ENCODE results near the gene FBXO10. TPM values are rescaled to one million over a fixed set of nuclear protein-coding genes. Genes with fewer than 3 reads are reported as not detected.

FBXO10 gene
- total and polyA plus RNA-seq, 2 of the 8 experiments (the other 6 are each of a cell fraction or from before 2014, with no cell fraction given): 13.1 to 13.9 TPM

- H2AFZ ChIP-seq (ENCODE audit: low read length): no peak overlapping the region
- H3K14ac ChIP-seq (ENCODE audit: insufficient read length): no peak overlapping the region
- ChIA-PET POLR2A (ENCODE audit: partially characterized antibody) (interaction anchor here (0.9 kb wide), 1 partner anchor 11 kb away, joined by 4 read pairs; no protein-coding TSS in a partner anchor), CTCF (ENCODE audit: partially characterized antibody) (no interaction called here)
- no peak overlapping the region for H2BK15ac ChIP-seq (ENCODE audit: low read length)
- H4K8ac ChIP-seq (ENCODE audit: extremely low read depth, insufficient read depth, low read length): no peak overlapping the region
- no peak overlapping the region for H2BK120ac ChIP-seq (replicated peaks; ENCODE audit: low read depth, low read length)
- no peak overlapping the region for H3K4me2 ChIP-seq (ENCODE audit: insufficient read depth in 1 of 2, low read depth in 2 of 2, low read length in 2 of 2)
- no peak overlapping the region for H3K9ac ChIP-seq (replicated peaks in 1 of 4; ENCODE audit: extremely low read depth in 1 of 4, low read depth in 3 of 4, low read length in 3 of 4)
- no peak overlapping the region for H3K4ac ChIP-seq (replicated peaks; ENCODE audit: insufficient read length, low read depth, low read length)
- 99% methylated on average over 8 of the region's 8 CpGs; no CpG with 5 or more reads in 1 of the 2 experiments for WGBS, 2 experiments (ENCODE audit: extremely low coverage in 1 of 2, insufficient coverage in 1 of 2, insufficient read length in 1 of 2, insufficient replicate concordance in 2 of 2, low coverage in 1 of 2, low lambda C conversion rate in 2 of 2, missing lambda C conversion rate in 1 of 2)
- H3K27ac ChIP-seq (ENCODE audit: low read depth, low read length): no peak overlapping the region
- H3K18ac ChIP-seq (ENCODE audit: extremely low read depth, low read length): no peak overlapping the region
- H2BK20ac ChIP-seq (ENCODE audit: low read length): no peak overlapping the region
- H4K20me1 ChIP-seq (replicated peaks in 1 of 2; ENCODE audit: control insufficient read depth in 1 of 2, insufficient read depth in 2 of 2, low read length in 2 of 2): peaks cover 0 to 7% of the 10 kb centered on the region in 2 experiments
- TF ChIP-seq CEBPB (IDR thresholded peaks at IDR 0.05; ENCODE audit: low read depth, low read length) (no peak), TEAD4 (IDR thresholded peaks at IDR 0.05; ENCODE audit: low read depth, low read length) (no peak), KDM5A (IDR thresholded peaks at IDR 0.05; ENCODE audit: low read length) (no peak), GABPA (IDR thresholded peaks at IDR 0.05; ENCODE audit: borderline replicate concordance, insufficient read depth, low read length) (no peak), EZH2 (IDR thresholded peaks at IDR 0.05; ENCODE audit: low read depth, low read length, severe bottlenecking) (no peak)
- no peak overlapping the region for H2BK12ac ChIP-seq (ENCODE audit: low read depth, low read length)
- no peak for FAIRE-seq
- H3K23ac ChIP-seq (ENCODE audit: insufficient read length): no peak overlapping the region
- H3K79me2 ChIP-seq (ENCODE audit: control insufficient read depth in 1 of 2, insufficient read depth in 2 of 2, low read length in 2 of 2): no peaks in the 10 kb centered on the region
- H3K4me1 ChIP-seq (replicated peaks in 1 of 4; ENCODE audit: control insufficient read depth in 3 of 4, insufficient read depth in 4 of 4, low read length in 3 of 4): no peaks in the 10 kb centered on the region
- no peaks in the 10 kb centered on the region for H3K9me3 ChIP-seq (ENCODE audit: insufficient read depth in 2 of 2, low read depth in 1 of 2, low read length in 1 of 2)
- H4K91ac ChIP-seq (replicated peaks; ENCODE audit: insufficient read length, low read length): no peak overlapping the region
- H3K27me3 ChIP-seq (replicated peaks in 1 of 4; ENCODE audit: control insufficient read depth in 3 of 4, extremely low read depth in 1 of 4, insufficient read depth in 3 of 4, low read length in 3 of 4): no peaks in the 10 kb centered on the region
- no peak overlapping the region for H4K5ac ChIP-seq (ENCODE audit: insufficient read length, low read depth, low read length)
- H3K36me3 ChIP-seq (ENCODE audit: control insufficient read depth in 2 of 4, insufficient read depth in 4 of 4, low read length in 3 of 4): peaks cover 4 to 25% (median 11%) of the 10 kb centered on the region in 4 experiments; a peak in 6 of 8 replicates
- no peaks in the 10 kb centered on the region for H3K23me2 ChIP-seq (ENCODE audit: low read depth, low read length)
- H3K4me3 ChIP-seq (ENCODE audit: extremely low read depth in 1 of 4, insufficient read depth in 2 of 4, low read depth in 3 of 4, low read length in 4 of 4): no peak overlapping the region
- no peak overlapping the region for H2AK5ac ChIP-seq (ENCODE audit: low read depth, low read length)
- H3K79me1 ChIP-seq (ENCODE audit: low read depth, low read length): no peaks in the 10 kb centered on the region
- no peak overlapping the region for H2BK5ac ChIP-seq (ENCODE audit: low read depth, low read length)
- H3K56ac ChIP-seq (replicated peaks; ENCODE audit: insufficient read length, low read depth, low read length): no peak overlapping the region
- DNase-seq (ENCODE audit: low read depth in 1 of 2, low spot score in 2 of 2): no peak
Observed at GRCh38 chr9:37541465-37541864, 34.7 kb downstream of the FBXO10 start.
